HG03457 (cell line): ENCODE results near the gene VSTM2L.

Source experiments
- ATAC-seq: cut with Tn5 transposase; IDR thresholded peaks from one replicate; pipeline ENCODE4 v1.9.1; 2021; ENCODE audit warnings: moderate number of reproducible peaks; ENCODE audit not compliant: unreplicated experiment

Gene VSTM2L

GRCh38 chr20:37936041-37936440 lies 33.1 kb downstream of the VSTM2L start:
- ATAC-seq = no peak

- ATAC-seq = no peak
These were observed 33.5 kb downstream of the VSTM2L start for GRCh38 chr20:37936451-37936850.

- ATAC-seq = no peak
These were observed 34.8 kb downstream of the VSTM2L start for GRCh38 chr20:37937686-37938085.

- ATAC-seq = no peak
These were observed 35.3 kb downstream of the VSTM2L start for GRCh38 chr20:37938181-37938750.

GRCh38 chr20:37938954-37939353 lies 36.0 kb downstream of the VSTM2L start:
- no peak for ATAC-seq

- ATAC-seq = no peak
These were observed 37.0 kb downstream of the VSTM2L start for GRCh38 chr20:37939701-37940560.

GRCh38 chr20:37940858-37941257 lies 37.9 kb downstream of the VSTM2L start:
- ATAC-seq = no peak

- no peak for ATAC-seq
These were observed 38.4 kb downstream of the VSTM2L start for GRCh38 chr20:37941332-37941731.

- no peak for ATAC-seq
These were observed 39.1 kb downstream of the VSTM2L start for GRCh38 chr20:37941992-37942391.

- no peak for ATAC-seq
These were observed 40.1 kb downstream of the VSTM2L start for GRCh38 chr20:37943033-37943432.

- no peak for ATAC-seq
These were observed 40.9 kb downstream of the VSTM2L start for GRCh38 chr20:37943501-37944455.

- ATAC-seq = no peak
These were observed 41.6 kb downstream of the VSTM2L start for GRCh38 chr20:37944456-37944981.

- no peak for ATAC-seq
These were observed 42.2 kb downstream of the VSTM2L start for GRCh38 chr20:37945091-37945547.

- ATAC-seq = no peak
These were observed 44.0 kb downstream of the VSTM2L start for GRCh38 chr20:37946946-37947345.

- ATAC-seq = no peak
These were observed 45.0 kb downstream of the VSTM2L start for GRCh38 chr20:37947943-37948342.

GRCh38 chr20:37948956-37949355 lies 46.0 kb downstream of the VSTM2L start:
- no peak for ATAC-seq

GRCh38 chr20:37954190-37954589 lies 51.3 kb downstream of the VSTM2L start:
- no peak for ATAC-seq

GRCh38 chr20:37954626-37955025 lies 51.7 kb downstream of the VSTM2L start:
- no peak for ATAC-seq

GRCh38 chr20:37955511-37955910 lies 52.6 kb downstream of the VSTM2L start:
- no peak for ATAC-seq

GRCh38 chr20:37956107-37956585 lies 53.2 kb downstream of the VSTM2L start:
- no peak for ATAC-seq
